Epithelial cell of esophagus (primary cell): ENCODE data around the gene C8G.

Source experiments
- DNase-seq: peaks from one replicate; pipeline ENCODE4 v3.0.0; 2010; ENCODE audit warnings: low read depth
- H3K4me3 ChIP-seq: 2 replicates; pipeline ENCODE4 v1.5.1; 2011; ENCODE audit warnings: mild to moderate bottlenecking, low read length, control low read depth
- CTCF ChIP-seq: IDR thresholded peaks from 2 replicates; pipeline ENCODE4 v1.5.1; 2011; ENCODE audit warnings: low read depth, mild to moderate bottlenecking, low read length, control low read depth, inconsistent platforms; ENCODE audit not compliant: insufficient read depth; ENCODE audit errors: missing control alignments

The C8G gene

GRCh38 chr9:136934277-136934676 lies 10.8 kb upstream of the C8G start:
- TF ChIP-seq CTCF, result no peak
- no peak overlapping the region for H3K4me3 ChIP-seq

GRCh38 chr9:136935651-136936050 lies 9.4 kb upstream of the C8G start:
- no peak for TF ChIP-seq CTCF
- DNase-seq, result no peak
- no peak overlapping the region for H3K4me3 ChIP-seq

More at GRCh38 chr9:136934277-136934676, 10.8 kb upstream of the C8G start:
- no peak for DNase-seq

- TF ChIP-seq CTCF, result no peak
- no peak overlapping the region for H3K4me3 ChIP-seq
- no peak for DNase-seq
These were observed 8.3 kb upstream of the C8G start for GRCh38 chr9:136936645-136937170.

- DNase-seq, result no peak
- TF ChIP-seq CTCF, result no peak
- H3K4me3 ChIP-seq, result no peak overlapping the region
These were observed 7.6 kb upstream of the C8G start for GRCh38 chr9:136937186-136938001.

- TF ChIP-seq CTCF, result no peak
- H3K4me3 ChIP-seq, result no peak overlapping the region
- DNase-seq, result no peak
These were observed 5.5 kb upstream of the C8G start for GRCh38 chr9:136939431-136939995.

GRCh38 chr9:136939996-136940525 lies 5.0 kb upstream of the C8G start:
- DNase-seq, result no peak
- no peak overlapping the region for H3K4me3 ChIP-seq
- no peak for TF ChIP-seq CTCF
